ENCODE measurements around the gene GLRX. TPM values are rescaled to one million over a fixed set of nuclear protein-coding genes. Genes with fewer than 3 reads are reported as not detected.
A peak's percentile ranks its signal among the peaks of the same experiment; 100 is the strongest.

GLRX gene
- total and polyA plus RNA-seq, 10 of the 15 experiments (the other 5 are each of a cell fraction or from before 2014, with no cell fraction given): 63.0 to 366 (median 186) TPM

GRCh38 chr5:95810305-95811125, 12.0 kb downstream of the GLRX start (continued):
- peak; percentile 94 for TF ChIP-seq ZNF592 (IDR thresholded peaks at IDR 0.05)

GRCh38 chr5:95809414-95809960, 13.0 kb downstream of the GLRX start:
- H3K36me3 ChIP-seq (ENCODE audit: control insufficient read depth in 2 of 2, insufficient read depth in 2 of 2, low read length in 1 of 2): peaks cover 0 to 7% of the 10 kb centered on the region in 2 experiments; a peak in 3 of 4 replicates
- peak overlapping the region; percentile 26 for H3K9ac ChIP-seq (ENCODE audit: control insufficient read depth, insufficient read depth, low read length)
- no peaks in the 10 kb centered on the region; the same call in 2 of the 3 replicates for H3K9me3 ChIP-seq (replicated peaks; ENCODE audit: control insufficient read depth, insufficient read depth, low read length)
- intact Hi-C loops (cut with micrococcal nuclease; ENCODE audit: unreplicated experiment) (no loop called here), in situ Hi-C loops (cut with MboI) (no loop called here)
- no peak overlapping the region for H3K4me3 ChIP-seq
- peak overlapping the region; percentile 72 for H3K4me2 ChIP-seq (ENCODE audit: control insufficient read depth, insufficient read depth)
- H2AFZ ChIP-seq (ENCODE audit: control insufficient read depth, low read depth, low read length): peak overlapping the region; percentile 54
- peak overlapping the region; percentile 97 for H3K27ac ChIP-seq (ENCODE audit: control insufficient read depth, insufficient read depth)
- FAIRE-seq (no peak), ATAC-seq (no peak), DNase-seq (ENCODE audit: low read depth, low spot score) (no peak)
- H4K20me1 ChIP-seq (ENCODE audit: control insufficient read depth, insufficient read depth): no peaks in the 10 kb centered on the region
- WGBS (ENCODE audit: insufficient coverage, insufficient replicate concordance, low lambda C conversion rate, missing lambda C conversion rate): 0% methylated on average over 2 of the region's 2 CpGs
- no peaks in the 10 kb centered on the region for H3K27me3 ChIP-seq (replicated peaks in 1 of 2; ENCODE audit: control insufficient read depth in 2 of 2, insufficient read depth in 2 of 2, low read length in 1 of 2)
- H3K4me1 ChIP-seq (ENCODE audit: control insufficient read depth, insufficient read depth, low read length): peaks cover 29% of the 10 kb centered on the region
- POLR2A ChIA-PET: interaction anchor here (0.6 to 5.1 kb wide), 8 partner anchors 11 to 880 kb away, joined by 3 to 153 read pairs (median 4); partner anchors contain the start of gene GLRX
- no peaks in the 10 kb centered on the region; the same call in 1 of the 2 replicates for H3K79me2 ChIP-seq (ENCODE audit: control insufficient read depth, insufficient read depth, low read length)
- BruUV-seq (replicated peaks): no TSS peak
- RAD21 ChIA-PET (ENCODE audit: unreplicated experiment): interaction anchor here (0.5 to 6.9 kb wide), 14 partner anchors 12 to 163 kb away, joined by 3 to 149 read pairs (median 11); partner anchors contain the start of genes GLRX, RFESD and RHOBTB3
- SMC1A ChIA-PET (ENCODE audit: uncharacterized antibody, unreplicated experiment): interaction anchor here (0.7 to 10.4 kb wide), 17 partner anchors 12 to 166 kb away, joined by 3 to 217 read pairs (median 10); partner anchors contain the start of genes GLRX and RHOBTB3
- TF ChIP-seq ZBTB4 (CRISPR knock-in tag; IDR thresholded peaks at IDR 0.05) (no peak), PAX8 (IDR thresholded peaks at IDR 0.05) (0 out of 2 replicates have a peak, but pooled peaks have one; percentile 4)
- CTCF ChIA-PET: interaction anchor here (0.8 to 6.0 kb wide), 16 partner anchors 9 to 163 kb away, joined by 3 to 57 read pairs (median 4); partner anchors contain the start of genes GLRX and RFESD
